Progenitor cell of endocrine pancreas (in vitro differentiated cells): ENCODE measurements around the gene FBXO3. TPM values are rescaled to one million over a fixed set of nuclear protein-coding genes. Genes with fewer than 3 reads are reported as not detected.

Experiments used
- DNase-seq: peaks from one replicate; pipeline ENCODE4 v3.0.0; 2021; ENCODE audit warnings: low spot score; ENCODE audit not compliant: unreplicated experiment
- H3K27ac Mint-ChIP-seq: 2 replicates; pipeline ENCODE4 v1.8.0; 2021; ENCODE audit warnings: mild to moderate bottlenecking, moderate library complexity, mixed read lengths
- H3K27me3 Mint-ChIP-seq: 2 replicates; pipeline ENCODE4 v1.8.0; 2021; ENCODE audit warnings: mixed read lengths
- H3K36me3 Mint-ChIP-seq: 2 replicates; pipeline ENCODE4 v1.8.0; 2022; ENCODE audit warnings: mixed read lengths; ENCODE audit not compliant: insufficient read depth
- H3K4me1 Mint-ChIP-seq: 2 replicates; pipeline ENCODE4 v1.8.0; 2021; ENCODE audit warnings: low read depth, mixed read lengths
- H3K4me3 Mint-ChIP-seq: 2 replicates; pipeline ENCODE4 v1.8.0; 2021; ENCODE audit warnings: low read depth, mild to moderate bottlenecking, moderate library complexity, mixed read lengths
- H3K9me3 Mint-ChIP-seq: 2 replicates; pipeline ENCODE4 v1.8.0; 2021; ENCODE audit warnings: low read depth, mixed read lengths
- total RNA-seq: library from RNA; stranded (reverse); gene quantifications from 2 replicates; pipeline ENCODE4 v1.2.1, GENCODE V29; 2021
- TF ChIP-seq, protein P1 (sequence below): fragments of 200-600 bp; sonication (generic); IDR thresholded peaks from one replicate; pipeline ENCODE4 v1.5.0; 2021; ENCODE audit warnings: antibody characterized with exemption, mild to moderate bottlenecking; ENCODE audit not compliant: unreplicated experiment

FBXO3 gene
- total RNA-seq, 1 donor from 2014 or later: 37.2 TPM

DNA sequence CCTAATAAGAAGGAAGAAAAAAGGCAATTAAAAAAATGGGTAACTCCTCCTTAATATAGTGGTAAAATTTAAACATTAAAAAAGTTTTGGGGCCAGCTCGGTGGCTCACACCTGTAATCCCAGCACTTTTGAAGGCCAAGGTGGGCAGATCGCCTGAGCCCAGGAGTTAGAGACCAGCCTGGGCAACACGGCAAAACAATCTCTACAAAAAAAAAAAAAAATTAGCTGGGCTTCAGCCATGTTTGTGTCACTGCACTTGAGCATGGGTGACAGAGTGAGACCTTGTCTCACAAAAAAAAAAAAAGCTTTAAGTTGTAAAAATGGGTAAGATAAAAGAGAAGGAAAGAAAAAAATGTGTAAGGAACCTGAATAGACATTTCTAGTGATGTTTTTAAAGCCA lies 11.3 kb upstream of the FBXO3 start:
- H3K9me3 Mint-ChIP-seq: peaks cover 3% of the 10 kb centered on the region
- no peak overlapping the region for H3K27ac Mint-ChIP-seq
- H3K27me3 Mint-ChIP-seq: peaks cover 41% of the 10 kb centered on the region
- no peaks in the 10 kb centered on the region for H3K36me3 Mint-ChIP-seq
- TF ChIP-seq, protein P1, sequence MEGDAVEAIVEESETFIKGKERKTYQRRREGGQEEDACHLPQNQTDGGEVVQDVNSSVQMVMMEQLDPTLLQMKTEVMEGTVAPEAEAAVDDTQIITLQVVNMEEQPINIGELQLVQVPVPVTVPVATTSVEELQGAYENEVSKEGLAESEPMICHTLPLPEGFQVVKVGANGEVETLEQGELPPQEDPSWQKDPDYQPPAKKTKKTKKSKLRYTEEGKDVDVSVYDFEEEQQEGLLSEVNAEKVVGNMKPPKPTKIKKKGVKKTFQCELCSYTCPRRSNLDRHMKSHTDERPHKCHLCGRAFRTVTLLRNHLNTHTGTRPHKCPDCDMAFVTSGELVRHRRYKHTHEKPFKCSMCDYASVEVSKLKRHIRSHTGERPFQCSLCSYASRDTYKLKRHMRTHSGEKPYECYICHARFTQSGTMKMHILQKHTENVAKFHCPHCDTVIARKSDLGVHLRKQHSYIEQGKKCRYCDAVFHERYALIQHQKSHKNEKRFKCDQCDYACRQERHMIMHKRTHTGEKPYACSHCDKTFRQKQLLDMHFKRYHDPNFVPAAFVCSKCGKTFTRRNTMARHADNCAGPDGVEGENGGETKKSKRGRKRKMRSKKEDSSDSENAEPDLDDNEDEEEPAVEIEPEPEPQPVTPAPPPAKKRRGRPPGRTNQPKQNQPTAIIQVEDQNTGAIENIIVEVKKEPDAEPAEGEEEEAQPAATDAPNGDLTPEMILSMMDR: no peak
- DNase-seq: no peak
- H3K4me3 Mint-ChIP-seq: no peak overlapping the region
- peaks cover 4% of the 10 kb centered on the region for H3K4me1 Mint-ChIP-seq

DNA sequence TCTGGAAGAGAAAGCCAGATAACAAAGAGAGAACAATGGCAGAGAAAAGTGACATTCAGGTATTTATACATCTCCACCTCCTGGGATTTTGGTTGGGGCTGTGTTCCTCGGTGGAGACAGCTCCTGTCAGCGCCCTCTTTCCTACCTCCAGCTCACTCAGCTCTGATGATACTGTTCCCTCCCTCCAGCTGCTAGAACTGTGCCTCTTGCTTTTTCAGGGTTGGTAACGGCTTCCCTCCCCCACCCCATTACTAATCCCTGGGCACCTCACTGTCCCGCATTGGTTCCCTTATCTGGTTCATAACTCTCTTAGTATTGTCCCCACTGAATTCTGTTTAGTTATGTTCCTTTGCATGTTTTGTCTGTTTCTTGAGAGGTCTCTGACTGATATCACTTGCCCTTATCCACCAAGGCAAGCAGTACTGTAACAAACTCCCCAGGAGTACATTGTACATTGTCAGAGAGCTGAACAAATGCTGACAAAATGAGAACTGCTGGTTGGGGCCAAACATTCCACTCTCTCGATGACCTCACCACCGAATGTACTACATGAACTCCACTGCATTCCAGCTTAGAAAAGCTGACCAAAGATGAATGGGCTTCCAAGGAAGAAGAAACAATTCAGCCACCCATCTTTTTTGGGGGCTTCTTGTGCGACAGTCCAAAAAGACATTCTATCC lies 5.7 kb upstream of the FBXO3 start:
- Mint-ChIP-seq H3K4me1 (peaks cover 7% of the 10 kb centered on the region), H3K9me3 (no peaks in the 10 kb centered on the region), H3K4me3 (no peak overlapping the region), H3K27me3 (peaks cover 63% of the 10 kb centered on the region), H3K36me3 (no peaks in the 10 kb centered on the region), H3K27ac (peak overlapping the region; percentile 22)
- TF ChIP-seq, protein P1: no peak
- DNase-seq: no peak

DNA sequence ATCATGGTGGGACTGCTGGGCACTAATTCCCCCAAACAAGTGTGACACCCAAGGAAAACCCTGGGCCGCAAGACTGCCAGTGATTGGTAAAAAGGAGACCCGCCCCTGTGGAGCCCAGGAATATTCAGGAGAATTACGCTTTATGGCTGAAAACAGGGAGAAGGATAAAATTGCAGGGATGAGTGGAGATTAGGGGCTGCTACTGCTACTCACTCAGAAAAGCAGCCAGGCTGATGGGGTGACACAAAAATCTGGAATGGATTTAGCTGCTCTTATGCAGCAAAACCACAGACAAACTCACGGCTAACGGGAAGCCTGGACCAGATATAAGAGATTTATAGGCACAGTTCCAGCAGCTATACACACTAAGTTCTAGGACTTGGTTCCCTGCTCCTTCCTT lies 4.4 kb upstream of the FBXO3 start:
- TF ChIP-seq, protein P1: no peak
- DNase-seq: no peak
- Mint-ChIP-seq H3K4me1 (peaks cover 7% of the 10 kb centered on the region), H3K36me3 (no peaks in the 10 kb centered on the region), H3K4me3 (no peak overlapping the region), H3K27me3 (peaks cover 65% of the 10 kb centered on the region), H3K9me3 (no peaks in the 10 kb centered on the region), H3K27ac (no peak overlapping the region)

DNA sequence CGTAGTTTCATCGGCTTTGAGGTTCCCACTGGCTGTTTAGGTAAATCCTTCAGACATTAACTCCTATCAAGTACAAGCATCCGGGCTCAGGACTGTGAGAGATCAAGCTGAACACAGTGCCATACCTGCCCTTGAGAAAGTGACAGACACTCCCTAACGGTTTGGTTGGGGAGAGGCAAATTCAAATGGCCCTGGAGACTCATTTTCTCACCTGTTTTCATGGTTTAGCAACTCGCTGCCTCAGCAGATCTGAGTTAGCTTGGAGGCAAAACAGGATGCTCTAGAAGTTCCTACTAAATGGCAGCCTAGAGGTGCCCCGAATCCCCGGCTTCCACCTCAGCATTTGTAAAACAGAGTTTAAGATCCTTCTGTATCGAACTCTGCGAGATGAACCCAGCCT lies 3.6 kb upstream of the FBXO3 start:
- Mint-ChIP-seq H3K36me3 (no peaks in the 10 kb centered on the region), H3K27me3 (peaks cover 59% of the 10 kb centered on the region), H3K27ac (no peak overlapping the region), H3K4me3 (no peak overlapping the region), H3K4me1 (peaks cover 12% of the 10 kb centered on the region), H3K9me3 (no peaks in the 10 kb centered on the region)
- TF ChIP-seq, protein P1: no peak
- DNase-seq: no peak

DNA sequence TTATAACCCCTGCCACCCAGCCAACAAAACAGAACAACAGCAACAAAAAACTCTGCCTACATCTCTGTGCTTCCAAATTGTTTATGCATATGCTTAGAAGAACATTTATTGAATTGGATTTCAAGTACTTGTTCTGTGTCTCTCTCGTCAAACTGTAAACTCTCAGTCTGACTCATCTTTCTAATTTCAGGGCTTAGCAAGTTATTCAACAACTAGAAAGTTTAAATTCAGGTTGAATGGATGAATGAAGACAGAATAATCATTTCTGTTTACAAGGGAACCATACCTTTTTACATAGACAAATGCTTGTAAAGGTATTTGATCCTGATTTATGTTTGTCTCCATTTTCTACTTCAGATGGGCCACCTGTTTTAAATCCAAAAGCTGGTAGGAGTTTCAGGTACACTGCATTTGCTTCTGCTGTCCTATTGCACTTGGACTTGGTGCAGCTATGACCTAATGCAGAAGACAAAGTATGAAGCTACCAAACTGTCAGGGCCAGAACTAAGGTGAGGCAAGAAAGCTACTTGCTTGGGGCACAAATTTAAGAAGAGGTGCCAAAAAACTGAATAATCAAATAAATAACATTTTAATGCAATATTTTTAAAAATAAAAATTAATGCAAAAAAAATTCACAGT lies 1.6 kb upstream of the FBXO3 start:
- peaks cover 49% of the 10 kb centered on the region for H3K27me3 Mint-ChIP-seq
- TF ChIP-seq, protein P1: no peak
- H3K36me3 Mint-ChIP-seq: no peaks in the 10 kb centered on the region
- H3K4me1 Mint-ChIP-seq: peaks cover 18% of the 10 kb centered on the region
- H3K9me3 Mint-ChIP-seq: no peaks in the 10 kb centered on the region
- no peak overlapping the region for H3K27ac Mint-ChIP-seq
- no peak for DNase-seq
- peak overlapping the region; percentile 82 for H3K4me3 Mint-ChIP-seq
